ENCODE results near the gene TENM4. TPM values are rescaled to one million over a fixed set of nuclear protein-coding genes. Genes with fewer than 3 reads are reported as not detected.

TENM4 gene
- total and polyA plus RNA-seq, 2 of the 8 experiments (the other 6 are each of a cell fraction or from before 2014, with no cell fraction given) = 3.5 to 7.2 TPM

DNA sequence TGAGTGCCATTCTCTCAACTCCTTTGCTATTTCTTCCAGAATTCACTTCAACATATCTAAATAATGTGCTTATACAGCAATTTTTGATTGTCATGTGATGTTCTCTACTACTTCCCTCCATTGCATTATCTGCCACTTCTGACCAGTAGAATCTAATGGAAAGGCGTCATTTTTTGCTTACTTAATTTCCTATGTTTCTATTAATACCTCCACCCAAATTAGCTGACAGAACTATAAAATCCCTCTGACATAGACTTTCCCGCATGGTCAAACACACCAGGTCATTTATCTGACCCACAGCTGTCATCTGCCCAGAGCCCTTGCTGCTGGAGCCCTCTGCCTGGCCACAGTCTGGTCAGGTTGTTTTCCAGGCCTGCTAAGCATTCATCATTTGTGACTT is 607.6 kb downstream of the TENM4 start (continued):
- TF ChIP-seq, protein P1, sequence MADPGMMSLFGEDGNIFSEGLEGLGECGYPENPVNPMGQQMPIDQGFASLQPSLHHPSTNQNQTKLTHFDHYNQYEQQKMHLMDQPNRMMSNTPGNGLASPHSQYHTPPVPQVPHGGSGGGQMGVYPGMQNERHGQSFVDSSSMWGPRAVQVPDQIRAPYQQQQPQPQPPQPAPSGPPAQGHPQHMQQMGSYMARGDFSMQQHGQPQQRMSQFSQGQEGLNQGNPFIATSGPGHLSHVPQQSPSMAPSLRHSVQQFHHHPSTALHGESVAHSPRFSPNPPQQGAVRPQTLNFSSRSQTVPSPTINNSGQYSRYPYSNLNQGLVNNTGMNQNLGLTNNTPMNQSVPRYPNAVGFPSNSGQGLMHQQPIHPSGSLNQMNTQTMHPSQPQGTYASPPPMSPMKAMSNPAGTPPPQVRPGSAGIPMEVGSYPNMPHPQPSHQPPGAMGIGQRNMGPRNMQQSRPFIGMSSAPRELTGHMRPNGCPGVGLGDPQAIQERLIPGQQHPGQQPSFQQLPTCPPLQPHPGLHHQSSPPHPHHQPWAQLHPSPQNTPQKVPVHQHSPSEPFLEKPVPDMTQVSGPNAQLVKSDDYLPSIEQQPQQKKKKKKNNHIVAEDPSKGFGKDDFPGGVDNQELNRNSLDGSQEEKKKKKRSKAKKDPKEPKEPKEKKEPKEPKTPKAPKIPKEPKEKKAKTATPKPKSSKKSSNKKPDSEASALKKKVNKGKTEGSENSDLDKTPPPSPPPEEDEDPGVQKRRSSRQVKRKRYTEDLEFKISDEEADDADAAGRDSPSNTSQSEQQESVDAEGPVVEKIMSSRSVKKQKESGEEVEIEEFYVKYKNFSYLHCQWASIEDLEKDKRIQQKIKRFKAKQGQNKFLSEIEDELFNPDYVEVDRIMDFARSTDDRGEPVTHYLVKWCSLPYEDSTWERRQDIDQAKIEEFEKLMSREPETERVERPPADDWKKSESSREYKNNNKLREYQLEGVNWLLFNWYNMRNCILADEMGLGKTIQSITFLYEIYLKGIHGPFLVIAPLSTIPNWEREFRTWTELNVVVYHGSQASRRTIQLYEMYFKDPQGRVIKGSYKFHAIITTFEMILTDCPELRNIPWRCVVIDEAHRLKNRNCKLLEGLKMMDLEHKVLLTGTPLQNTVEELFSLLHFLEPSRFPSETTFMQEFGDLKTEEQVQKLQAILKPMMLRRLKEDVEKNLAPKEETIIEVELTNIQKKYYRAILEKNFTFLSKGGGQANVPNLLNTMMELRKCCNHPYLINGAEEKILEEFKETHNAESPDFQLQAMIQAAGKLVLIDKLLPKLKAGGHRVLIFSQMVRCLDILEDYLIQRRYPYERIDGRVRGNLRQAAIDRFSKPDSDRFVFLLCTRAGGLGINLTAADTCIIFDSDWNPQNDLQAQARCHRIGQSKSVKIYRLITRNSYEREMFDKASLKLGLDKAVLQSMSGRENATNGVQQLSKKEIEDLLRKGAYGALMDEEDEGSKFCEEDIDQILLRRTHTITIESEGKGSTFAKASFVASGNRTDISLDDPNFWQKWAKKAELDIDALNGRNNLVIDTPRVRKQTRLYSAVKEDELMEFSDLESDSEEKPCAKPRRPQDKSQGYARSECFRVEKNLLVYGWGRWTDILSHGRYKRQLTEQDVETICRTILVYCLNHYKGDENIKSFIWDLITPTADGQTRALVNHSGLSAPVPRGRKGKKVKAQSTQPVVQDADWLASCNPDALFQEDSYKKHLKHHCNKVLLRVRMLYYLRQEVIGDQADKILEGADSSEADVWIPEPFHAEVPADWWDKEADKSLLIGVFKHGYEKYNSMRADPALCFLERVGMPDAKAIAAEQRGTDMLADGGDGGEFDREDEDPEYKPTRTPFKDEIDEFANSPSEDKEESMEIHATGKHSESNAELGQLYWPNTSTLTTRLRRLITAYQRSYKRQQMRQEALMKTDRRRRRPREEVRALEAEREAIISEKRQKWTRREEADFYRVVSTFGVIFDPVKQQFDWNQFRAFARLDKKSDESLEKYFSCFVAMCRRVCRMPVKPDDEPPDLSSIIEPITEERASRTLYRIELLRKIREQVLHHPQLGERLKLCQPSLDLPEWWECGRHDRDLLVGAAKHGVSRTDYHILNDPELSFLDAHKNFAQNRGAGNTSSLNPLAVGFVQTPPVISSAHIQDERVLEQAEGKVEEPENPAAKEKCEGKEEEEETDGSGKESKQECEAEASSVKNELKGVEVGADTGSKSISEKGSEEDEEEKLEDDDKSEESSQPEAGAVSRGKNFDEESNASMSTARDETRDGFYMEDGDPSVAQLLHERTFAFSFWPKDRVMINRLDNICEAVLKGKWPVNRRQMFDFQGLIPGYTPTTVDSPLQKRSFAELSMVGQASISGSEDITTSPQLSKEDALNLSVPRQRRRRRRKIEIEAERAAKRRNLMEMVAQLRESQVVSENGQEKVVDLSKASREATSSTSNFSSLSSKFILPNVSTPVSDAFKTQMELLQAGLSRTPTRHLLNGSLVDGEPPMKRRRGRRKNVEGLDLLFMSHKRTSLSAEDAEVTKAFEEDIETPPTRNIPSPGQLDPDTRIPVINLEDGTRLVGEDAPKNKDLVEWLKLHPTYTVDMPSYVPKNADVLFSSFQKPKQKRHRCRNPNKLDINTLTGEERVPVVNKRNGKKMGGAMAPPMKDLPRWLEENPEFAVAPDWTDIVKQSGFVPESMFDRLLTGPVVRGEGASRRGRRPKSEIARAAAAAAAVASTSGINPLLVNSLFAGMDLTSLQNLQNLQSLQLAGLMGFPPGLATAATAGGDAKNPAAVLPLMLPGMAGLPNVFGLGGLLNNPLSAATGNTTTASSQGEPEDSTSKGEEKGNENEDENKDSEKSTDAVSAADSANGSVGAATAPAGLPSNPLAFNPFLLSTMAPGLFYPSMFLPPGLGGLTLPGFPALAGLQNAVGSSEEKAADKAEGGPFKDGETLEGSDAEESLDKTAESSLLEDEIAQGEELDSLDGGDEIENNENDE (IDR thresholded peaks at IDR 0.05; ENCODE audit: insufficient replicate concordance, low read length) = no peak
- TF ChIP-seq EZH2 (IDR thresholded peaks at IDR 0.05; ENCODE audit: low read depth, low read length, severe bottlenecking) (no peak), SP2 (IDR thresholded peaks at IDR 0.05; ENCODE audit: low read length) (no peak), NRF1 (IDR thresholded peaks at IDR 0.05; ENCODE audit: low read depth, low read length) (no peak), ASH2L (IDR thresholded peaks at IDR 0.05; ENCODE audit: low read length) (no peak), TAF7 (optimal IDR thresholded peaks at IDR 0.05; ENCODE audit: borderline replicate concordance, low read depth, low read length) (no peak), MAX (IDR thresholded peaks at IDR 0.05) (no peak)
